ENCODE data around the gene KMT2C.

Gene KMT2C

GRCh38 chr7:152203095-152203494, 232.7 kb downstream of the KMT2C start:
- DNase-seq (ENCODE audit: low read depth, low spot score): no peak

DNA sequence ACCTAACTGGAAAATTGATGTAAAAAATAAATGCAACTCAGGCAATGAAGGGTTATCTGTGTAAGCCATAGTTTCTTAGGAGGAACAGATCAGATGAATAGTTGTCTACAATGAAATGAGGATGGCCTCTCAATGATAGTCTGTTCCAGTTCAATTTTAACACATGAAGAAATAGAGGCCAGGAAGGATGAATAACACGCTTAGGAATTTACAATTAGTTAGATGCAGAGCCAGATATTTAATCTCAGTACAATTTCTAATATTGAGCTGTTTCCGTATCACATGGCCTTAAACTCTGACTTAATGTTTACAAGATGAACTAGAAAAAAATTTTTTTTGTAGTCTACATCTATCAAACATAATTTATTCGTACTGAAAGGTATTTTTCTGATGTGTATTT, 233.7 kb downstream of the KMT2C start:
- DNase-seq (ENCODE audit: low read depth, low spot score): no peak

DNA sequence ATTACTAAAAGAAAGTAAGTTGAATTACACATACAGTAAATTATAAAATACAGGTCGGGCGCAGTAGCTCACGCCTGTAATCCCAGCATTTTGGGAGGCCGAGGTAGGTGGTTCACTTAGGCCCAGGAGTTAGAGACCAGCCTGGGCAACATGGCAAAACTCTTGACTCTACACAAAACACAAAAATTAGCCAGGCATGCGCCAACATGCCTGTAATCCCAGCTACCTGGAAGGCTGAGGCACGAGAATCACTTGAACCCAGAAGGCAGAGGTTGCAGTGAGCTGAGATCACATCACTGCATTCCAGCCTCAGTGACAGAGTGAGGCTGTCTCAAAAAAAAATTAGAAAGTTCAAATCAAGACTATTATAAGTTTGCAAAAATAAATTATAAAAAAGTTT, 235.4 kb downstream of the KMT2C start:
- no peak for DNase-seq (ENCODE audit: low read depth, low spot score)

DNA sequence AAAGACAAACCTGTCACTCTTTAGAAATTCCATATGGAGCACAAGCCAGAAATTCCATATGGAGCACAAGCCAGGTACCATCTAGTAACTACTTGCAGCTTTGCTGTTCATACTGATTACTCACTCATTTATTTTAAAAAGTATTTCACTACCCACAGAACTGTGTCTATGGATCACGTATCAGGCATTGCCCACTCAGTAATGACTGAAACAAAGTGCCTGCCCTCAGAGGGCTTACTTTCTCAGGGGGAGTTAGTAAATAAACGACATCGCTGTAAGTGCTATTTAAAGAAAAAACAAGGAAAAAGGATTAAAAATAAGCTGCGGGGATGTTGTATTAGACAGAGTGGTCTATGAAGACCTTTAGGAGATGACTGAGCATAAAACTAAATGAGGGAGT, 239.4 kb downstream of the KMT2C start:
- no peak for DNase-seq (ENCODE audit: low read depth, low spot score)

GRCh38 chr7:152193880-152194279, 241.9 kb downstream of the KMT2C start:
- no peak for DNase-seq (ENCODE audit: low read depth, low spot score)

DNA sequence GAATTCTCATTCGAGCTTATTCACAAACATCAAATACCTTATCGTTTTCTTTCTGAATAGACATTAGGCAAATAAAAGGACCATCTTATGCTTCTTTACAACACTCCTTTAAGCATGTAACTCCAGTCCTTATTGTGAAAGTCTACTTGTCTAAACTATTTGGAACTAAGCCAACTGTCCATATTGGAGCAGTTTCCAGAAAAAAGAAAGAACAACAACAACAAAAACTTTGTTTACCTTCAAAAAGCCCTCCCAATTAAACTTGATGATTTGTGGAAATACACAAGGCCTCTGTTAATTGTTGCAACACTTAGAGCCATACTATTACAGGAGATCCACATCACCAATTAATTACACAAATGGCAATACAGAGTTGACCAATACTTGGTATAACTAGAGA, 246.7 kb downstream of the KMT2C start:
- no peak for DNase-seq (ENCODE audit: low read depth, low spot score)

DNA sequence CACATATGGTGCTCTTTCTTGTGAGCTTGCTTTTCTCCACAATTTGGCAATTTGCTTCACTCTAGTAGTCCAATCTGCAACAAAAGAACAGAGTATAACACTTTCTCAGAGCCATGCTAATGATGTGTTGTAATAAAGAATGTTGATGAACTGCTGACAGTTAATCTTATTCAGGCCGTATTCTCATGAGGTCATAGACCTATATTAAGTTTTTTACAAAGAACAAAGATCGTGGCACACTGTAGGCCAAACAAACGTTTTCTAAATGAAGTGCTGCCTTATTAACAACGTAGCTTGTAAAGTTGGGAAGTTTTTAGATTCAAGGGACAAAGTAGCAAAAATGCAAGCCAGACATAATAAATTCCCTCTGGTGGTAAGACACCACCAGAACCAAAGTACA, 250.2 kb downstream of the KMT2C start:
- DNase-seq (ENCODE audit: low read depth, low spot score): no peak

DNA sequence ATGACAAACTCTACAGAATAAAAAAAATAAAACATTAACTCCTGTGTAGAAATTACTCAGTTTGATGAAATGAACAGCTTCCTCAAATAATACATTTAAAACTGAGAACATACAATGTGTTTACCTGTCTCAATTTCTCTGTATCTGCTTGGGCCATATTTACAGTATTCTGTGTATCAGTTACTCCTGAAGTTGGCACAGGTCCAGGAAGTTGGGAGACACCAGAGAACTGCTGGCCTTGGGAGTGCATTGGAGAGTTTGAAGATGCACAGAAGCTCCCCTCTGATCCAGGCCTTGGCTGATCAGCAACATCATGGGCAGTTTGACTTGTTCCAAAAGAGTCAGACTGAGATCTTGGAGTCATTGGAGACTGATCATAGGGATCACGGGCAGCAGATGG, 255.2 kb downstream of the KMT2C start:
- no peak for DNase-seq (ENCODE audit: low read depth, low spot score)

DNA sequence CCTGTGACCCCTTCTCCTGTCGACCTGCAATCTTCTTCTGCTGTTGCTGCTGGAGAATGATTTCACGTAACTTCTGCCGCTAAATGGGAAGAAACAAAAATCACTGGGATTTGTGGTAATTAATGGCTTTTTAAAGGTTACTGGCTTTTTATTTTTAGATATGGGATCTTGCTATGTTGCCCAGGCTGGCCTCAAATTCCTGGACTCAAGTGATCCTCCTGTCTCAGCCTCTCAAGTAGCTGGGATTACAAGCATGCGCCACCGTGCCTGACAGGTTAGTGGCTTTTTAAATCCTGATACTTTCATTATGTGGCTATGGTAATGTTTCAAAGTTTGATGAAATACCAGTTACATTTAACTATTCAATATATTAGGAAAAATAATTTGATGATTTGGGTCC, 255.8 kb downstream of the KMT2C start:
- DNase-seq (ENCODE audit: low read depth, low spot score): no peak

DNA sequence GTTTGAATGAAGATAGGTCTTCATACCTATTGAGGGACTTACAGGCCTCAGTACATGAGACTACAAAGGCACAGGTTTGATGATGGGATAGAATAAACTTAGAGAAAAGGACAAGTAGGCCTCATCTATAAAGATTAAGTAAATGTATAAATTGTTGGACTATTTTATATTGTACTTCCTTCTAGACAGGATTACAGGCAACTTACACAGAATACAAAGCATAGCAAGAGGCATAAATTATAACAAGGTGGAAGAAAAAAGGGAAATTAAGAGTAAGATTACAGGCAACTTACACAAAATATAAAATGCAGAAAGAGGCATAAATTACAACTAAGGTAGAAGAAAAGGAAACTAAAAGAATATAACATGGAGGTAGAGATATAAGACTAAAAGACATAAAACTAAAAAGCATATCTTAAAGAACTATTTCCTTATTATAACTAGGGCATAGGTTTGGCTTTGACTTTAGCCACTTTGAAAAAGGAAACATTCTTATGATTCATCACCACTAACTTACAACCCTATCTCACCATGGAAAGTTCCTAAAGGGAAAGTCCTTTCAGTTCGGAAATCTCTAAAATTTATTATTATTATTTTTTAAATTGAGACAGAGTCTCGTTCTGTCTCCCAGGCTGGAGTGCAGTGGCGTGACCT, 257.3 kb downstream of the KMT2C start:
- no peak for DNase-seq (ENCODE audit: low read depth, low spot score)

DNA sequence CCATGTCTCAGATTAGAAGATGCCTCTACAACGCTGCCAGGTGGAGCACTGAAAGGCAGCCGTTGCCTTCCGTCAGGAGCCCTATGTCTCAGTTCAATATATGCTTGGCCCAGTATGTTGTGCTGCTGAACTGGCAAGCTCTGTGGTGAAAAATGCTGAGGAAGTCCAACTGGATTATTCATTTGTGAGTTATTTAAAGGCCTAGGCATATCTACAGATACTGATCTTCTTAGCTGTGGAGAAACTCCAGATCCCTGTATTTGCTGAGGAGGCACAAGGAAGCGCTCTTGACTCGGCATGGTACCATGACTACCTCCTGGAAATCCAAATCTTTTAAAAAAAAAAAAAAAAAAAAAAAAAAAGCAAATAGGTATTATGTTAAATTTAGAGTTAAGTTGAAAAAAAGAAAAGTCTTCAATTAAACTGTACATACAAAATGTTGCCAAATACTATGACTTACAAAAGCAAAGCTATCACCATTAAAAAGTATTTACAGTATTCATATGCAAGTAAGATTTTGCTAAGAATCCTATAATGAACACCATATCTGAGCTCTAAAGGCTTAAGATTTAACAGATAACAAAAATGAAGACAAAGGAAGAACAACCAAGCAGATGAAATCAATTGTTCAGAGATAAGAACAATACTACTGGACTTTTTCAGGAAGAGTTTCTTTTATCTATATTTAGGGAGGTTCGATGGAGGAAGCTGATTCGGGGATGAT, 258.0 kb downstream of the KMT2C start:
- DNase-seq (ENCODE audit: low read depth, low spot score): no peak

DNA sequence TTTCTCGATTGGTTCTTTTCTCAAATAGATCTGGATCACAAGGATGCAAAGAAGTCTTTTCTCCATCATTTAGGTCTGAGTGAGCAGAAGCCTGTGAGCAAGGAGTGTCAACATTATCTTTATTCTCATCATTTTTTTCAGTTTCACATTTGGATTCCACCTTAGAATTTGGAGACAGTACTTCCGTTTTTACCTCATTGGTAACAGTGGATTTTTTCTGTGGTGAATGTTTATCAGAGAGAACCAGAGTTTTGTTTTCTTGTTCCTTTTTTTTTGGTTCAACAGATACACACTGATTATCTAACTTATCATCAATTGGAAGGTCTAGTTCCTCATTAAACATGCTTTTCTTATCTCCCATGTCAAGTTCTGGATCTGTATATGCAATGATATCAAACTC, 259.0 kb downstream of the KMT2C start:
- DNase-seq (ENCODE audit: low read depth, low spot score): no peak

- no peak for DNase-seq (ENCODE audit: low read depth, low spot score)
Measured at GRCh38 chr7:152173372-152174070, 262.3 kb downstream of the KMT2C start.

- no peak for DNase-seq (ENCODE audit: low read depth, low spot score)
Measured at GRCh38 chr7:152162287-152162686, 273.5 kb downstream of the KMT2C start.

- no peak for DNase-seq (ENCODE audit: low read depth, low spot score)
Measured at GRCh38 chr7:152161171-152161570, 274.6 kb downstream of the KMT2C start.

GRCh38 chr7:152158801-152159587, 276.8 kb downstream of the KMT2C start:
- no peak for DNase-seq (ENCODE audit: low read depth, low spot score)

- no peak for DNase-seq (ENCODE audit: low read depth, low spot score)
Measured at GRCh38 chr7:152152267-152152666, 283.5 kb downstream of the KMT2C start.

DNA sequence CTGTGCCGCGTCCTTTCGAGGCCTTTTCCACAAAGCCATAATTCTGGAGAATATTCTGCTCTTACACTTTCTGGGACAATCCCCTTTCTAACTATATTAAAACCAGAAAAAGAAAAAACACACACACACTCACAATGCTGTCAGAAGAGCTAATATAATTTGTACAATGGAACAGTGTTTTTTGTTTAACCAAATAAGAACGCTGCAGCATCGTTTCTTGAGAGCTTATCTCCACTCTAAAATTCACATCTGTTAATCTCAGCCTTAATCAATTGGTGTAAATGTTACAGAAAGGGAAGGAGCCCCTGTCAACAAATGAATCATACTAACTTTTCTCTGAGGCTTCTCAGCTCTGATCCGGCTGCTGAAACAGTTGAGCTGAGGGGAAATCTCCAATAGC, 286.4 kb downstream of the KMT2C start:
- no peak for DNase-seq (ENCODE audit: low read depth, low spot score)

GRCh38 chr7:152148706-152149105, 287.1 kb downstream of the KMT2C start:
- DNase-seq (ENCODE audit: low read depth, low spot score): no peak

DNA sequence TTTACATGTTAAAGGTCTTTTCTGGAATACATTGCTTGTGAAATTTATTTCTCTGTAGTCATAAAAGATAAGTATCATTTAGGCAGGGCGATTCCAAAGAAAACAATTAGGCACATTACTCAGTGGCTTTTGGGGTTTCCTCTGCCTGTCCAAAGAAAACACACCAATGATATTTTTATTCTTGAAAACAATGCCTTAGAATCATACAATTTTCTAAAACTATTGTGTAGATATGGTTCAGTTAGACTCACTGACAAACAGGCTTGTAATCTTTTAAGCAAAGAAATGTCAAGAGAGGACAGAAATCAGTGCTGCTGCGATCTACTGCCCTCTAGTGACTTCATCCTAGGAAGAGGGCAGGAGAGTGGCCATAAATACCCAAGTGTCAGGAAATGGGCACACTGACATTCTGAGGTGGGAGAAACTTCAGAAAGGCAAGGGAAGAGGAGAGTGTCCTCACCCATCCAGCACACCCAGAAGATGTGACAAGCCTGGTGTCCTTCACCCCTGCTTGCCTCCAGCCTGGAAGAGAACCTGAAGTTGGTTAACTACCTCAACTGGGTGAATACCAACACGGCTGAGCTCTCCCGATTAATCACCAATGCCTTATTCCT, 289.8 kb downstream of the KMT2C start:
- peak; percentile 7 for DNase-seq (ENCODE audit: low read depth, low spot score)

GRCh38 chr7:152144557-152145245, 291.1 kb downstream of the KMT2C start:
- no peak for DNase-seq (ENCODE audit: low read depth, low spot score)
